GM21367 (cell line): ENCODE data around the gene CRB1.

ENCODE experiments used
- ATAC-seq: cut with Tn5 transposase; IDR thresholded peaks from one replicate; pipeline ENCODE4 v1.9.1; 2021; ENCODE audit not compliant: unreplicated experiment

CRB1 gene

GRCh38 chr1:197268012-197268411, at the start of gene CRB1:
Gene CRB1 (plus strand): TSS chr1:197268252. CDS start chr1:197268413, 161 bp downstream.
- no peak for ATAC-seq

GRCh38 chr1:197218857-197219256, 49.2 kb upstream of the CRB1 start:
- ATAC-seq: no peak

- ATAC-seq: no peak
Measured at GRCh38 chr1:197222025-197222685, 45.9 kb upstream of the CRB1 start.

GRCh38 chr1:197222780-197223179, 45.3 kb upstream of the CRB1 start:
- ATAC-seq: no peak

- ATAC-seq: no peak
Measured at GRCh38 chr1:197224160-197224559, 43.9 kb upstream of the CRB1 start.

- no peak for ATAC-seq
Measured at GRCh38 chr1:197225611-197226010, 42.4 kb upstream of the CRB1 start.

GRCh38 chr1:197234581-197234980, 33.5 kb upstream of the CRB1 start:
- ATAC-seq: no peak

- no peak for ATAC-seq
Measured at GRCh38 chr1:197235355-197235754, 32.7 kb upstream of the CRB1 start.

GRCh38 chr1:197247465-197247864, 20.6 kb upstream of the CRB1 start:
- no peak for ATAC-seq

- no peak for ATAC-seq
Measured at GRCh38 chr1:197249324-197249723, 18.7 kb upstream of the CRB1 start.

- no peak for ATAC-seq
Measured at GRCh38 chr1:197250616-197251015, 17.4 kb upstream of the CRB1 start.

- no peak for ATAC-seq
Measured at GRCh38 chr1:197252973-197253372, 15.1 kb upstream of the CRB1 start.

GRCh38 chr1:197254866-197255265, 13.2 kb upstream of the CRB1 start:
- no peak for ATAC-seq

GRCh38 chr1:197264936-197265567, 3.0 kb upstream of the CRB1 start:
- no peak for ATAC-seq

GRCh38 chr1:197269053-197269452, 1.0 kb downstream of the CRB1 start:
- no peak for ATAC-seq

GRCh38 chr1:197272791-197273190, 4.7 kb downstream of the CRB1 start:
- no peak for ATAC-seq

- ATAC-seq: no peak
Measured at GRCh38 chr1:197277166-197277565, 9.1 kb downstream of the CRB1 start.

- no peak for ATAC-seq
Measured at GRCh38 chr1:197284325-197284724, 16.3 kb downstream of the CRB1 start.

GRCh38 chr1:197284966-197285365, 16.9 kb downstream of the CRB1 start:
- ATAC-seq: no peak

GRCh38 chr1:197285526-197286205, 17.6 kb downstream of the CRB1 start:
- ATAC-seq: no peak

GRCh38 chr1:197286634-197287033, 18.6 kb downstream of the CRB1 start:
- ATAC-seq: no peak

GRCh38 chr1:197287863-197288262, 19.8 kb downstream of the CRB1 start:
- no peak for ATAC-seq
